Left forelimb (tissue), 1 donor: Measurements from ENCODE around the gene PRKG1.
"Not testable (repeated sequence)": the region's sequence is repeated elsewhere in the genome, so short reads cannot be mapped to it uniquely, and the experiment has no call there.

Experiments
- DNase-seq: peaks from one replicate; pipeline ENCODE4 v3.0.0-alpha.2; 2018; ENCODE audit warnings: low spot score

Gene PRKG1

GRCh38 chr10:51377932-51378599 lies 303.8 kb downstream of the PRKG1 start:
- DNase-seq = no peak

- DNase-seq = no peak
Observed at GRCh38 chr10:51382181-51382580, 307.9 kb downstream of the PRKG1 start.

GRCh38 chr10:51384971-51385370 lies 310.7 kb downstream of the PRKG1 start:
- DNase-seq = no peak

- DNase-seq = no peak
Observed at GRCh38 chr10:51386248-51386885, 312.1 kb downstream of the PRKG1 start.

- no peak for DNase-seq
Observed at GRCh38 chr10:51389415-51390321, 315.4 kb downstream of the PRKG1 start.

GRCh38 chr10:51393006-51393405 lies 318.7 kb downstream of the PRKG1 start:
- DNase-seq = not testable (repeated sequence)

GRCh38 chr10:51394039-51394438 lies 319.8 kb downstream of the PRKG1 start:
- DNase-seq = no peak

- no peak for DNase-seq
Observed at GRCh38 chr10:51397244-51397643, 323.0 kb downstream of the PRKG1 start.

- DNase-seq = no peak
Observed at GRCh38 chr10:51397695-51398094, 323.4 kb downstream of the PRKG1 start.

GRCh38 chr10:51399840-51400239 lies 325.6 kb downstream of the PRKG1 start:
- DNase-seq = no peak

GRCh38 chr10:51400392-51401096 lies 326.3 kb downstream of the PRKG1 start:
- no peak for DNase-seq

- no peak for DNase-seq
Observed at GRCh38 chr10:51403521-51403920, 329.2 kb downstream of the PRKG1 start.

- no peak for DNase-seq
Observed at GRCh38 chr10:51405580-51406351, 331.5 kb downstream of the PRKG1 start.

- DNase-seq = no peak
Observed at GRCh38 chr10:51406581-51406980, 332.3 kb downstream of the PRKG1 start.

GRCh38 chr10:51416494-51416893 lies 342.2 kb downstream of the PRKG1 start:
- no peak for DNase-seq

- DNase-seq = no peak
Observed at GRCh38 chr10:51419196-51420093, 345.2 kb downstream of the PRKG1 start.

- DNase-seq = no peak
Observed at GRCh38 chr10:51421853-51422252, 347.6 kb downstream of the PRKG1 start.

GRCh38 chr10:51422311-51423120 lies 348.2 kb downstream of the PRKG1 start:
- no peak for DNase-seq

- DNase-seq = no peak
Observed at GRCh38 chr10:51423121-51423452, 348.8 kb downstream of the PRKG1 start.

GRCh38 chr10:51425431-51425830 lies 351.1 kb downstream of the PRKG1 start:
- DNase-seq = no peak
